CD4-positive, alpha-beta T cell treated with Interleukin-15 for 4 hours (primary cell): Measurements from ENCODE around the gene ASB10.

Experiments used
- DNase-seq: peaks from one replicate; pipeline ENCODE4 v3.0.0-alpha.2; 2020; ENCODE audit warnings: low spot score

The ASB10 gene

DNA sequence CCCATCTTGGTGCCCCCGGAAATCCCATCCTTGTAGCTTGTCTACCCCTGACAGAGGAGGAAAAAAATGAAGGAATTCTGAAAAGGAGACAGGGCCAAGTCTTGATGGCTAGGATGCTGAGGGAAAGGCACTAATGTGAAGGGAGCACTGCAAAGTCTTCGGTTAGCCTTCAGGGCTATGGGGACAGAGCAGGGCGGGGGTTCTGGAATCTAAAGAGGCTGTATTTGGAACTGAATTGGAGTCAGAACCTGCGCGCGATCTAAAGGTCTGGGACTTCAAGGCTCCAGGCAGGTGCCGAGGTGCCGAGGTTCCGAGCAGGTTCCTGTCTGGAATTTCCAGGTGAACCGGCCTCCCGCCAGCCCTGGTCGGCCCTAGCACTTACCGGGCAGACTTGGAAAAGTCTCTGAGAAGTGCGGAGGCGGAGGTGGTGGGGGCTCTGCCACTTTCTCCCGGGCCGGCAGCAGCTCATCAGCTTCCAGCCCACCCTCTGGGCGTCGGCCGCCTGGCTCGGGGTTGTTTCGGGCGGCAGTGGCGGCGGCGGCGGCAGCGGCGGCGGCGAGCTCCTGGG, 20.3 kb downstream of the ASB10 start:
- no peak for DNase-seq

DNA sequence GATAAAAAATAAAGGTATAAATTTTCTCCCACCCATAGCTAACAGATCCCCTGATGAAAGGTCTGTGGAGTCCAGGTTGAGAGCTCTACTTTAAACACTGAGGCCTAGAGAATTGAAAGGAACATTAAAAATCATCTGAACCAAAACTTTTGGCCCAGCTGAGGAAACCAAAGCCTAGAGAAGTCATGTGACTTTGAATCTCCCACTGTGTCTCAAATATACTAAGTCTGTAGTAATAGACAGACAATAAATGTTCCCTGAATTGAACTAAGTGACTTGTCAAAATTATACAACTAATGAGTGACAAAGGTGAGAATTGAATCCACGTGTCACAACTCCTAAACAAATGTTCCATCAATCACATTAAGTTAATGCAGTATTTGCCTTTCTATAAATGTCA, 25.3 kb downstream of the ASB10 start:
- DNase-seq: no peak

DNA sequence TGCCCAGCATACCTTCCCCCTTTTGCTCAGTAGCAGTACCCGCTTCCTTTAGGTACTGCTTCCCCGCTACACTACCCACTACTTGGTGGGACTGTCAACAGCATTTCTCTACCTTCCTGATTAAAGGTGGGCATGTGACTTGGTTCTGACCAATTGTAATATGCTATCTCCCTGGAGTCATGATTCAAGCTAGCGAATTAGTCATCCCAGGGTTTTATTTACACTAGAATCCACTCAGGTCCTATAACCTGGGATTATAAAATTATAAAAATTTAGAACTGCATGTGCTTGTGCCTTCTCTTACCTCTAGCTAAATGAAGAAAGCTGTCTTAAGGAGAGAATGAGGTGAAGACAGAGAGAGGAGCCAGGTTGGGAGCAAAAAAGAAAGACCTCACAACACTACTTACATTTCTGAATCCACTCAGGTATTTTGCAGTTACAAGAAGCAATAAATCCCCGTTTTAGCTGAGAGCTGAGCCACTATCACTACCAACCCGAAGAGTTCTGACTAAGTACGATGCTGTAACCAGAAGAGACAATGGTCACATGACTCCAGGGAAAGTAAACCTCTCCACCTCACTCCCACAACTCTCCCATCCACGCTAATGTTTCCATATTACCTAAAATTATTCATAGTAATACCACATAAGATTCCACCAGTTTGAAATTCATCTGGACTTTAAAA, 29.3 kb downstream of the ASB10 start:
- DNase-seq: no peak

DNA sequence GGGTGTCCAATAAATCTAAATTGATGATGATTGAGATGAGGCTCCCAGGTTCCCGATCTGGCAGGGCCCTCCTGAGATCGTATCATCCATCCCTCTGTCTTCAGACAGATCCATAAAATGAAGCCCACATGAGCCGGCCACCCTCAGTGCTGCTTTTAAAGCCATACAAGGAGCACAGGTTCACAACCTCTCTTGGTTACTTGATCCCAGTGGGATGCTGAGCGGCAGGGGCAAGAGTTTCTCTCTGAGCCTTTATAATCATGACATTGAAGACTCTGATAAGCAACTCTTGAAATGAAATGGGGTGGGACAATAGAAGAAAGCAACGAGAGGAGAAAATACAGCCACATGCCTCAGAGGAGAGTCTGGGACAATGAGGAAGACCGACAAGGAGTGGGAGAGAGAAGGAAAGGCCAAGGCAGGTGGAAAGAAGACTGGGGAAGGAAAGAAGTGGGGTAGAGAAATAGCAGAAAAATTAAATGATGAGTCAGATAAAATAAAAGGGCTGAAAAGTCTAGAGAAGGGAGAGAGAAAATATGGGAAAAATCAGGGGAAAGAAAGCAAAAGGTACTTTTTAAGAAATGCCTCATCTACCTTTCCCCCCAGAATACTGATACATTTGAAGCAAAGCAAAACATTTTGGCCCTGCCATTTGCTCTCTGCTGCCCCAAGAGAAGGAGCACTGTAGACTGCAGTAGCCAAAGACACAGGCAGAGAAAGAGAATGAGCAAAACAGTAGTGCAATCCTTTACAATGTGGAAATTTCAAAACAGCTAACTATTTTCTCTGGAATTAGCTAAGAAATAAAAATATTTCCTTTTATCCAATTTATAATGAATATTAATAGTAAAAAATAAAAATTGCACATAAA, 34.2 kb downstream of the ASB10 start:
- DNase-seq: no peak

DNA sequence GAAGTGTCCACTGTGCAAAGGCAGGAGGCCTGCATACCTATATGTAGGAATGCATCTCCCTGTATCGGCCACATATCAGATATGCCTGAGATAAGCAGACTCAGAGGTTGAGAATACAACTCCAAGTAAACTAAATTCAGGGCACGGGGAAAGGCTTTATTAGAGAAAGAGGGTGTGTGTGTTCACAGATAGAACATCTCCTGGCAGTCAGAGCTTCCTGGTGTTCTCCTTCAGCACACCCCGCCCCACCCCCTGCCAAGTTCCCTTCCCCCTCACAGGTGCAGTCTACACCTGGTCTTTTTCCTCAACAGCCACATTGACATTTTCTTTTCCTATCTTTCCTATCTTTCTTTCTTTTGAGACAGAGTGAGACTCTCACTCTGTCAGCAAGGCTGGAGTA, 36.7 kb downstream of the ASB10 start:
- DNase-seq: no peak

DNA sequence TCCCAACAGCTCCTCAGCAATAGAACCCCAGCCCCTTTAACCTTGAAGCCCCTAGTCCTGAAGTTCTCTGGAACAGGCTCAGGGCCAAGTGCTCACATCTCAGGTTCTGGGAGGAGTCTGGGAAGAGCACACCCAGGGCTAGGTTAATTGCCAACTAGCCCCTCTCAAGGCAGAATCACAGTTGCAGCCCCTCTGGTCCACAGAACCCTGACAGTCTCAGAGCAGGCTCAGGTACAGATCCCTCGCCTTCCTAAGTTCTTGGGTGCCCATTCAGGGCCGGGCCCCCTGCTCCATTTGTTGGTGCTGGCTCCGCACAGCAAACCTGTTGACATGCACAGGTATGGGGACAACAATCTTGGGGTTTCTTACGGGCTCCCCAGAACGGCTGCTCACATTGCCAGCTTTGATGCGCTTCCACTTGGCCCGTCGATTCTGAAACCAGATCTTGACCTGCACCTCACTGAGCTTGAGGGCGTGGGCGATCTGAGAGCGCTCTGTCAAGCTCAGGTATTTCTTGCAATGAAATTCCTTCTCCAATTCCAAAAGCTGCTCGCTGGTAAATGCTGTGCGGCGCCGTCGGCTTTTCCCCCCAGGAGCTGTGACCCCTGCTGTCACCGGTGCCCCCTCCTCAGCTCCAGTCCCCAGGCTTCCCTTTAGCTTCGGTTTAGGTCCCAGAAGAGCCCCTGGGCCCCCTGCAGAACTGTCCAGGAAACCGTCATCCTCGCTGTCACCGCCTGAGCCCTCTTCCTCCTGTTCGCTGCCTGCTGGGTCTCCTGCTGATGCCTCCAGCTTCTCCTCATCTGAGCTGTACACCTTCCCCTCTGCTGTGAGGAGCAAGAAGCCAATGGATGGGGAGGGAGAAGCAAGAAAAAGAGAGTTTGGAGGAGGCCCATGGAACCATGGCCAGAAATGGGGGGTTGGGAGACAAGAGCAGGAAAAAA, 38.5 kb downstream of the ASB10 start:
- no peak for DNase-seq

DNA sequence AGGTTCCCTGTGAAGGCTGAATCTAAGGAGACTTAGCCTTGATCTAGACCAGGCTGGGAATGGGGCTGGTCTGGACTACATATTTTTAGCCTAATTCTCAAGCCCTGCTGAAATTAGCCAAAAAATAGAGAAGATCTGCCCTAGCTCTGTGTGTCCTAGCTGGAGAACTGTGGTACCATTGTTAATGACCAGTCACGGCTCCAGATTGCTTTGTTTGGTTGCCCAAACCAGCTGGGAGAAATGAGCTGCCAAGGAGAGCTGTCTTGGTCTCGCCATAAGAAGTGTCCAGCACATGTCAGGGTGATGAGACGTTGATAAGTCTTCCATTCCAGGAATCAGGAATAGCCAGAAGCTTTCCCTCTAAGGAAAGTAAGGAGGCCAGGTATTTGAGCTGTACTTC, 40.3 kb downstream of the ASB10 start:
- DNase-seq: no peak

DNA sequence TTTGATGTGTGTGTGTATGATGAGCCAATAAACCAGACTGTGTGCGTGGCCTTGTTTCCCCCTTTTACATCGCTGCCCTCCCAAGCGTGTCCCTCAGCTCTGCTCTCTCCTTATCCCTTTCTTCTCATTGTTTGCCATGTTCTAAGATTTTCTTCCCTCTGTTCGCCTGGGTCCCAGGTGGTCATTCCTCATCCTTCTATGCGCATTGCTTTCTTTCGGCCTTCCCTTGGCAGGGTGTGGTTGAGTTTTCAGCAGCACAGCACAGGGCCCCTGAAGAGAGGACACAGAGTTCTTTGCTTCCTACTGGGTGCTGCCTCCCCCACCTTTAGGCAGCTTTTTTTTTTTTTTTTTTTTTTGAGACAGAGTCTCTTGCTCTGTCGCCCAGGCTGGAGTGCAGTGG, 42.7 kb downstream of the ASB10 start:
- DNase-seq: no peak

DNA sequence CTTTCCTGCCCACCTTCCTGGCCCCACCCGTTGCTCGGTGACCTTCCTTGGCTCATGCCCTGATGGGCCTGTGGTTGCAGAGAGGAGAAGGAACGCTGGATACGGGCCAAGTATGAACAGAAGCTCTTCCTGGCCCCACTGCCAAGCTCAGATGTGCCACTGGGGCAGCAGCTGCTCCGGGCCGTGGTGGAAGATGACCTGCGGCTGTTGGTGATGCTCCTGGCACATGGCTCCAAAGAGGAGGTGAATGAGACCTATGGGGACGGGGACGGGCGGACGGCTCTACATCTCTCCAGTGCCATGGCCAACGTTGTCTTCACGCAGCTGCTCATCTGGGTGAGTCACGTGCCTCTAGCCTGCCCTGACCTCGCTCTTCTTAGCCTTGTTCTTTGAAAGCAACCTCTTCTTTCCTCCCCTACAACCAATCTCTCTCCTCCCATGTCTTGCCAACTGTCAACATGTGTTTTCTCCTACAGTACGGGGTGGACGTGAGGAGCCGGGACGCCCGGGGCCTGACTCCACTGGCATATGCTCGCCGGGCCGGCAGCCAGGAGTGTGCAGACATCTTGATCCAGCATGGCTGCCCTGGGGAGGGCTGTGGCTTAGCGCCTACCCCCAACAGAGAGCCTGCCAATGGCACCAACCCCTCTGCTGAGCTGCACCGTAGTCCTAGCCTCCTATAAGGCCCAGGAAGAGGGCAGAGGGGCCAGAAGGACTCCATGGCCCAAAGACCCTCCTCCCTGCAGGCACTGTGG, 43.6 kb downstream of the ASB10 start:
- no peak for DNase-seq

DNA sequence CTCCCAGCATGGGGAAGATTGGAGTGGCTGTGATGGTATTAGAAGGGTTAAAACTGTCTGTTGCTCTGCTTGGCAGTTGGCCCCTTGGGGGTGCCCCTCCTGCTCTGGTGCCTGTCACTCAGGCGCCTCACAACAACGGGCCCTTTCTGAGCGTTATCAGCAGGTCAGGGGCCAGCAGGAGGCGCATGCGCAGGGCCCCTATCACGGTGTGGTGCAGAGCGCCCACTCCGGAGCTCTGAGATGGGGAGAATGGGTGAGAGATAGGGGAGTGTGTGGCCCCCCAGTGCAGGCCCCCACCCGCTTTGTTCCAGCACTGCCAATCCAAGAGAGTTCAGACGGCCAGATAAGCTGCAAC, 44.4 kb downstream of the ASB10 start:
- DNase-seq: no peak

DNA sequence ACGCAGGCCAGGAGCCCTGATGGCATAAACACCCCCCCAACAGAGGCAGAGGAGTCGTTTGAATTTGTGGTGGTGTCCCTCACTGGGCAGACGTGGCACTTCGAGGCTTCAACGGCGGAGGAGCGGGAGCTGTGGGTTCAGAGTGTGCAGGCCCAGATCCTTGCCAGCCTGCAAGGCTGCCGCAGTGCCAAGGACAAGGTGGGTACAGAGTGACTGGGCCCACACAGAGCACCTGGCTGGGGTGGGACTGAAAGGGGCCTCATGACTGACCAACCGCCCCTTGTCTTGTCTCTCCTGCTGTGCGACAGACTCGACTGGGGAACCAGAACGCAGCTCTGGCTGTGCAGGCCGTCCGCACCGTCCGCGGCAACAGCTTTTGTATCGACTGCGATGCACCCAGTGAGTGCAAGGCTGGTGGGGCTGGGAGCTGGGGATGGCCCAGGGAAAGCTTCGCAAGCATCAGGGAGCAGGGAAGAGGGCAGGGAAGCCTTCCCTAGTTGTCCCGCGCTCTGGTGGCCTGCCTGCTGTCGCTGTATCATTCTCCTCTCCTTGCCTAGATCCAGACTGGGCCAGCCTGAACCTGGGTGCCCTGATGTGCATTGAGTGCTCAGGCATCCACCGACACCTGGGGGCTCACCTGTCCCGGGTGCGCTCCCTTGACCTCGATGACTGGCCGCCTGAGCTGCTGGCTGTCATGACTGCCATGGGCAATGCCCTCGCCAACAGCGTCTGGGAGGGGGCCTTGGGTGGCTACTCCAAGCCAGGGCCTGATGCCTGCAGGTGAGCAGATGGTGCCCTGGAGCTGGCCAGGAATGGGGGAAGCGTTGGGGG, 45.0 kb downstream of the ASB10 start:
- no peak for DNase-seq

DNA sequence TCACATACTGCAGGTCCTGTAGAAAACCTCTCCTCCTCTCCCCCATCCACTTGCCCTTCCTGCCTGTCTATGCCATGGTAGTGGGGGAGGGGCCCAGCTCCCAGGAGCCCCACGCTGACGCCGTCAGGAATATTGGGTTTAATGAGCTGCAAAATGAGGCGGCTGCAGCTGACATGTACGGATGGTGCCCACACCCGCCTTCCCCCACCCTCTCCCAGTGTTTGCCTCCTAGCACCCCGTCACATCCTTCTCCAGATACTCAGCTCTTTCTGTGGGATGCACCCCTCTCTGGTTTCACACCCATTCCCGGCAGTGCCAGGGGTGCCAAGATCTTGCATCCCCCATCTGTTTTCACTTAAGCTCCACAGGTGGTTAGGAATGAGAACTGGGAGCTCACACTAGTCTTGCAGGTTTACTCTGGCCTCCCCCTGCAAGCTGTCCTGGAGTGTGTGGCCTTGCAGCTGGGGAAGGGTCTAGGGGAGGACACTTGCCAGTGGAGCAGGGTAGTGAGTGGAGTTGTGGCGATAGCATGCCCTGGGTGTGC, 45.7 kb downstream of the ASB10 start:
- no peak for DNase-seq

DNA sequence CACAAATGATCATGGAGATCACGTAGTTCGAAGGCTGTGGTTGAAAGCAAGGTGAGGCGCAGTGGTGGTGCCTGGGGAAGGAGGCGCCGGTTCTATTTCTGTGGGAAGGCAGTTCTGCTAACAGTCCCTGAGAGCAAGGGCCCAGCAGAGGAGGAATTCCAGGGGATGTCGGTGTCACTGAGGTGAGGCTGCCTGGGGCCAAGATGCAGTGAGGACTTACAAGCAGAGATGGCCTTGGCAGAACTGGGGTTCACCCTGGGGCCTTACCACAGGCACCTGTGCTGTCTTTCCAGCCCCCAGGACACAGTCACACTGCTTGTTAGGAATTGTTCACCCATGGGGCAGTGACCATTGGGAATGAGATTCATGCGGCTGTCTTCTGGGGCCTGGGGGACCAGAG, 46.2 kb downstream of the ASB10 start:
- no peak for DNase-seq

DNA sequence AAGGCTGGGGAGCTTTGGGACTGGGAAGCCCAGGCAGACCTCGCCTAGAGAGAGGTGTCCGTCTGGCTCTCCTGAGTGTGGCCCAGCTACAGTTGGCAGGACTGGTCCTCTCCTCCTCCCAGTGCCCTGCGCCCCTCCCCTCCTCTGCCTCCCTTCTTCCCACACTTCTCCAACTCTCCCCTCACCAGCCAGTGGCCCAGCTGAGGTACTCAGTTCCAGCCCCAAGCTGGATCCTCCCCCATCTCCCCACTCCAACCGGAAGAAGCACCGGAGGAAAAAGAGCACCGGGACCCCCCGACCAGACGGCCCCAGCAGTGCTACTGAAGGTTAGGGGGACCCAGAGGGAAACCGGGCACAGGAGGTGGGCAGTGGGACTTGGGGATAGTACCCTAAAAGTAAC, 47.3 kb downstream of the ASB10 start:
- no peak for DNase-seq

DNA sequence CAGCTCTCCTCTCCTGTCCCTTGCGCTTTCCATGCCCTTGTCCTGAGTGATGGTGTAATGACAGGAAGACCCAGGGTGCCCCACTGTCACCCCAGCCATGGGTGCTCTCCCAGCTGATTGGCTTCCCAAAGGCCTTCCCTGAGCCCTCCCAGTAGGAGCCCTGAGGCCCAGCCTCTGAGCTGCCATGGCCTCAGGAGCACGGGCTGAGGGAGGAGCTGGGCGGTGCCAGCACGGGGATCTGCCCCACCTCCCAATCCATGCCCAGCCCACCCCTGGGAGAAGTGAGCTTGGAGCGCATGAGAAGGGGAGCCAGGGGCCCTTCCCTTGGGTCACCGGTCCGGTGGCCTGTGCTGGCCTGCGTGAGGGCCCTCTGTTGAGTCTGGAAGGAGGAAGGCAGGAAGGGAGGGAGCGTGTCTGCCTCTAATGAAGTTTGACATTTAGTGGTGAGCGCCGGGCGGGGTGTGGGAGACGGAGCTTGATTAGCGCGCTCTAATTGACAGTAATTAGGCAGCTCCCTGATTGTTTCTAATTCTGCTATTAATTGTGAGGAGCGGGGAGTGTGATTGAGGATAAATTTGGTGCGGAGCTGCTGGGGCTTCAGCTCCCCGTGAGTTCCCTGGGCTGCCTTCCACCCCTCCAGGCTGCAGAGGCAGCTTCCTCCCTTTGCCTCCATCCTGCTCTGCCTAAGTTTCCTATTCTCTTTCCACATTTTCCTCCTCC, 47.8 kb downstream of the ASB10 start:
- no peak for DNase-seq

DNA sequence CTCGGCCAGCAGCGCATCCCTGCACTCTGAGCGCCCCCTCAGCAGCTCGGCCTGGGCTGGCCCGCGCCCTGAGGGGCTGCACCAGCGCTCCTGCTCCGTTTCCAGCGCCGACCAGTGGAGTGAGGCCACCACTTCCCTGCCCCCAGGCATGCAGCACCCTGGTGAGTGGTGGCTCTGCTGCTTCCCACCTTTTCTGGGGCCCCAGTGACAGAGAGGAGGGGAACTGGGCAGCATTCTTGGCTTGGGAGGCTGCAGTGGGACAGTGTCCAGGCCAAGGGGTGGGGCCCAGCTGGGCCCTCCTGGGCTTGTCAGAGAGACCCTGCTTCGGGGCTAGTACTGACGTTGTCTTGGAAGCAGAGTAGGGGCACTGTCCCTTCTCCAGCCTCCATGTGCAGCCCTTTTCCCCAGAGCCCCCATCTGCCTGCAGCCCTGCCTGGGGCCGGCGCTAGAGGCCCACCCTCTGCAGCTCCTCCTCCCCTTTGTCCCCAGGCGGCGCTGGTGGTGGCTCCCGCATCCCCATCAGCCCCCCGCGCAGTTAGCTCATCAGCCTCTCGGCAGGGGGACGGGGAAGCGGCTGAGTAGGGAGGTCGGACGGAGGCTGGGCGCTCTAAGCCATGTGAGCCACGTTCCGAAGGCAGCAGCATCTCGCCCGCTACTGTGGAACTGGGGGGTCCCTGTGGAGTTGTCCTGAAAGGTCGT, 48.7 kb downstream of the ASB10 start:
- DNase-seq: no peak

DNA sequence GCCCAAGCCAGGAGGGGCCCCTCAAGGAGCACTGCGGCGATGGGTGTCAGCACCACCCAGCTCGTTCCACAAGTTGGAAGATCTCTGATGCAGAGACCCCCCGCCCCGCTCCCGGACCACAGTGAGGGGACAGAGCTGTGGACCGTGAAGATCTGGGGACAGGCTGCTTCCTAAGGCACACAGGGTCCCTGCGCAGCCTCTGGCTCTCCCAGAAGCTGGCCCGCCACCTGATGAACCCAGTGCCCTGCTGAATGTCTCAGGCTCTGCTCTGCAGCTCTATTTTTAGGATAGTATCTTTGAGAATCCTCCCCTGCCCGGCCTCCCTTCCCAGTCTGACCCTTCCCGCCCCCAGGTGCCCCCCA, 49.3 kb downstream of the ASB10 start:
- no peak for DNase-seq

DNA sequence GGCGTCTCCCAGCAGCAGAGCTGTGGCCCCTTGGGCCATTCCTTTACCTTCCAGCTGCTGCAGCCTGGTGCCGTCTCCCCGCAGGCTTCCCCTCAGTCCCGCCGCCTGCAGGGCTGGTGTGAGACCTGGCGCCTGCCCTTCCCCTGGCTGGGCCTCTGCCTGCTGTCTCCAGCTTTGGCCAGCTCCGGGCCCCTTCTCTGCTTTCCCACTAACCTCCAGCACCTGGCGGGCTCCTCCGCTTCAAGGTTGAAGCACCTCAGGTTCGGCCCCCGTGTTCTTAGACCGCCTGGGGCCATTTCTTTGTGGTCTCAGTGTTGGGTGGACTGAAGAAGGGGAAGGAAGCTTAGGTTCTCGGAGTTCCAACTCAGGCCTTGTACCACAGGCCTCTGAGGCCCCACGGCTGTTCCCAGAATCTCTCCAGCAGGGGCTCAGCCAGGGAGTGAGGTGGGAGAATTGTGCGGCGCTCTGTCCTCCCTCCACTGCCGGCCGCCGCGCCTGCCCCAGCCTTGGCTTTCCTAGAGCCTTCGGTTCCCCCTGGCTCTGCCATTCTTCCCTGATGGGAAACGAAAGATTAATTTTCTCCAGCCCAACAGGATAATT, 49.9 kb downstream of the ASB10 start:
- no peak for DNase-seq
